HG02588 (cell line): ENCODE results near the gene CHMP5.

Experiments
- ATAC-seq: cut with Tn5 transposase; IDR thresholded peaks from one replicate; pipeline ENCODE4 v1.9.1; 2021; ENCODE audit warnings: mild to moderate bottlenecking, moderate library complexity; ENCODE audit not compliant: unreplicated experiment

The CHMP5 gene

DNA sequence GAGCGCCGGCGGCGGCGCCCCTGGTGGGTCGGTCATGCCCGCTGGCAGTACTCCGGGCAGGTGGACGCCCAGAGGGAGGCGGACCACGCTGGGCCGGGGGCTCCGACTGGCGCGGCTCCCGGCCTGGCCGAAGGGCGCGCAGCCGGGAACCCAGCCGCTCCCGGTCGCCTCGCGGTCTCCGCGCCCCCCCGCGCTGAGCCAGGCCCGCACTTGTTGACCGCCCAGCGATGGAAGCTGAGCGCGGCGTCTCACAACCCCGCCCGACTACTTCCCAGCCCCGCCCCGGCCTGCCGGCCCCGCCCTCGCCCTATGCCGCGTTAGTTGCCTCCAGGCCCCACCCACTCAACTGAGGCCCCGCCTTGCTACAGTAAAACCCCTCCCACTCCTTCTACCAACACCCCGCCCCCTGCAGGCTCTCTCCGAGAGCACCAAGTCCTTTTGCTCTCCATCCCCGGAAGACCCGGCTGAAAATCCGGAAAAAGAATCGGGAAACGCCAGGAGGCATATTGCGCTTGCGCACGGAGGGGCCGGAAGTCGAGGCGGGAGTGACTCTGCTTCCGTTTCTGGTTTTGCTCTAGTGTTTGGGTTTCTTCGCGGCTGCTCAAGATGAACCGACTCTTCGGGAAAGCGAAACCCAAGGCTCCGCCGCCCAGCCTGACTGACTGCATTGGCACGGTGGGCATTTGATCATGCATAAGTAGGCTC lies at the start of gene CHMP5, which contains the start of gene BAG1:
Gene CHMP5, plus strand, starts transcription at position 577 of the 705 bp plus-strand sequence. Its CDS starts 30 bp downstream, at position 607.
Gene BAG1, minus strand, starts transcription at position 236 of the 705 bp plus-strand sequence.
- ATAC-seq: peak; percentile 81

DNA sequence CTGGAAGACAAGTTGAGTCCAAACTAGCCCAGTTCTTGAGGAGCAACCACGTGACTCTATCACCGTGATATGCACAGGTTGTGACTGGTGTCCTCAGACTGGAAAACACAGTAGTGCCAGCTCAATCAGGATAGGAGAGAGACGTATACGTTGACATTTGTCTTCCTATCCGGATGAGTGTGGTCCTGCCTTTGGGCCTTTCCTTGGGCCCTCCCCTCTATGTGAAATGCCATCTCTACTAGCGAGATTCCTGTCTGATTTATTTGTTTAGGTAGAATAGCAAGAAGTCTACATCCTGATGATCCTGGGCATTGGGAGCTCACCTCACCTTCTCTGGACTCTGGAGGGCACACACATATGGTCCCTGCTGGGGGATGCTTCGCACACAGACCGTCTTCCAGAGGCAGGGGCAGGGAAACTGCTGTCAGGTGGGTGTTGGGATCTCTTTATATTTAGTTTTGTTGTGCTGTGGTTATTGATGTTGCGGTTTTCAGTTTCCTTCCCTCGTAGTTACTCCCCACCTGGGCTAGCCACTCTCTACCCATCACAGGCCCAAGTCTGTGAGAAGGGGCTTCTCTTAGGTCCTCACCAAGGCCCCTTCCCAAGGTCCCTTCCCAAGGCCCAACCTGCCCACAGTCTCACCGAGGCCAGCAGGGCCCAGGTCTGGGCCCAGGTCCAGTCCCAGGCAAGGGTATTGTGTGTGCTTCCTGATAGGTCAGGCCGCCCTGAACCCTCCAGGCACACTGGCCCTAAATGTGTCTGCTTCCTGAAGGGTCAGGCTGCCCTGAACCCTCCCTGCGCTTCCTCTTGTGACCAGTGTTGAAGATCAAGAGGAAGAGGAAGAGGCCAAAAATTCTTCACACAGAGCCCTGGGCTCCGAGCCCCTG lies 43.9 kb upstream of the CHMP5 start:
- no peak for ATAC-seq

DNA sequence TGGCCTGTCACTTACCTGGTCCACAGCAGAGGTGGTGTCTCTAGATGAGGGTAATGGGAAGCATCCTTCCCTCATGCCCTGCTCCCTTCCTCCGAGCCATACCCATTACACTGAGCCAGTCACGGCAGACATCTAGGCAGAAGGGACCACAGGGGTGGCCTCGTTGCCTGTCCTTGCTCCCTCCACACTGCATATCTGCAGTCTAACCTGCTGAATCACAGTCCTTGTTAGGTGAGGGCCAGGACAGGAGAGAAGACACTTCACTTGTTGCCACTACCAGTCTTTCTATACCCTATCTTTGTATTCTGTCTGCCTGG lies 43.3 kb upstream of the CHMP5 start:
- no peak for ATAC-seq

DNA sequence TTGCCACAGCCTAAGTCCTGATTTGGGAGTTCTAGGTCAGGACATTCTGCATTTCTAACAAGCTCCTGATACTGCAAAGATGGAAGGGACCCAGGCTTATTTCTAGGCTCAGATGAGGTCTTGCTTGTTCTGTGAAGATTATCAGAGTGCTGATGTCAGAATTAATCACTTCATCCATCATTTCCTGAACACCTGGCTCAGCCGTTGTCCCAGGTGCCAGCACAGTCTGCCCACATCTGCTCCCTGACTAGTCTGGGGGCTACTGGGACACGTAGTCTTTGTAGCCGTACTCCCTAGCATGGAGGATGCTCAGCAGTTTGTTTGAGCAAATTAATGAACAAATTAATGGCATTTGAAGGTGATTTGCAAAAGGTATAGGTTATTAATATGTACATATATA lies 42.8 kb upstream of the CHMP5 start:
- ATAC-seq: no peak

DNA sequence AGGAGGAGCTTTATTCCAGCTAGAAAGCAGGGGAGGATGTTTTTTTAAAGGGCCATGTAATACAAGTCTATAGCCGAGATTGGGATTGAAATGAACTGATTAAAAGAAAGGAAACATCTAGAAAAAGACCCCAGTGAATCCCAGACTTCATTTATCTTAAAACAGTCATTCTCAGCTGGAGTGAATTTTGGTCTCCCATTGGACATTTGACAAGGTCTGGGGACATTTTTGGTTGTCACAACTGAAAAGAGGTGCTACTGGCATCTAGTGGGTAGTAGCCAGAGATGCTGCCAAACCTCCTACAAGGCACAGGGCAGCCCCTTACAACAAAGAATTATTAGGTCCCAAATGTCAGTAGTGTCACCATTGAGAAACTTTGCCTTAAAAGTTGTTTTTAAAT lies 41.2 kb upstream of the CHMP5 start:
- ATAC-seq: no peak

DNA sequence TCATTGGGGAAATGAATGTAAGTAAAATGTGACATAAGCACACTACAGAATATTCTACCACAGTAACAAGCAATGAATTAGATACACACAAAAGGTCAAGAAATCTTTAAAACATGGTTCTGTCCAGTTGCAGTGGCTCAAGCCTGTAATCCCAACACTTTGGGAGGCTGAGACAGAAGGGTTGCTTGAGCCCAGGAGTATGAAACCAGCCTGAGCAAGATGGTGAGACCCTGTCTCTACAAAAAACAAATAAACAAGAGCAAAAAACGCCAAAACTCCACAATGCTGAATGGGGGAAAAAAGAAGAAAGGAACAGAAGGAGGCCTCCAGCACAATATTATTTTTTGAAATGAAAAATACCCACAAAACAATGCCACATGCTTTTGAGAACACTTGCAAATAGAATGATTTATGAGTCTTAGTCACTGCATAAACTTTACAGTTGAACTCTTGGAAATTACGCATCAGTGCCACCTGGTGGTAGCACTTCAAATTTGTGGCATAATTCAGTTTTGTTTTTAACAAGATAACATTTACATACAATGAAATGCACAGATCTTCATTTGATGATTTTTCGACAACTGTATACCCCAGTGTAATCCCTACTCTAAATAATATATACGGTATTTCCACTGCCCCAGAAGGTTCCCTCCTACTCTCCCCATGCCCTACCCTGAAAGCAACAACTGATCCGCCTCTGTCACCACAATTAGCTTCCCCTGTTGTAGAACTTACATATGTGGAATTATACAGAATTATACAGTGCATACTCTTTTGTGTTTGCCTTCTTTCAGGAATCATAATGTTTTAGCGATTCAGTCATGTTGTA lies 39.3 kb upstream of the CHMP5 start:
- ATAC-seq: no peak

DNA sequence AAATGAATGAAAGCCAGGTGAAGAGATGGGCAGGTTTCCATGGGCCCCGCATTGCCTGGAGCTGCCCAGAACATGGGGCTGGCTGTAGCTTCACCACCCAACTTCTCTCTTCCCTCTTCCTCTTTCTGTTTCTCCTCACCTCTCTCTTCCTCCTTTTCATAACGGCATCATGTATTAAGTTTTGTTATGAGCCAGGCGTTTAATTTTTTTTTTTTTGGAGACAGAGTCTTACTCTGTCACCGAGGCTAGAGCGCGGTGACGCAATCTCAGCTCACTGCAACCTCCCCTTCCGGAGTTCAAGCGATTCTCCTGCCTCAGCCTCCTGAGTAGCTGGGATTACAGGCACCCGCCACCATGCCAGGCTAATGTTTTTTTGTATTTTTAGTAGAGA lies 37.8 kb upstream of the CHMP5 start:
- no peak for ATAC-seq

DNA sequence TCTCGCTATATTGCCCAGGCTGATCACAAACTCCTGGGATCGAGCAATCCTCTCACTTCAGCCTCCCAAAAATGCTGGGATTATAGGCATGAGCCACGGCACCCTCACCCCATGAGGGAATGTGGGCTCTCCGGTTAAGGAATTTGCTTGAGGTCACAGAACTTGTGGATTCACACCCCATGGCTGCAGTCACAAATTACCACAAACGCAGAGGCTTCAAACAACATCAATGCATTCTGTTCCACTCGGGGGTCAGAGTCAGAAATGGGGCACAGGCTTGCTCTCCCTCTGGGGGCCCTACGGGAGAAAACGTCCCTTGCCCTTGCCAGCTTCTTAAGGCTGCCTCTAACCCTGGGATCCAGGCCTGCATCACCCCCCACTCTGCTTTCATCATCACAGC lies 37.1 kb upstream of the CHMP5 start:
- no peak for ATAC-seq

DNA sequence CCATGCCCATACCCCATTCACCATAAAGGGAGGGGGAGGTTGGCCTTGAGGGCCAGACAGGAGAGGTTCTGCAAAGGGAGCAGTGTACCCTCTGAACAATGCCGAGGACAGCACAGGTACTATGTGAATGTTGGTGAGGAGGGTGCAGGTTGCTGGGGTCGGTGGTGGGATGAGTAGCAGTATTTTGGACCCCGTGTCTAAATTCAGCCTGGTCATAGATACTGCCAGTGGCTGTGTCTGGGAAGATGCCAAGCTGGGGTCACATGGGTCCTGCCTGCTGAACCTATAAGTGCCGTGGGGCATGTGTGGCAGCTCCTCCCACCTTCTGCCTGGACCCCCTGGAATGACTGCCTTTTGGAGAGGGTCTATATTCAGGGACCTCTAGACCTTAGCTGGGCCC lies 36.2 kb upstream of the CHMP5 start:
- ATAC-seq: no peak

DNA sequence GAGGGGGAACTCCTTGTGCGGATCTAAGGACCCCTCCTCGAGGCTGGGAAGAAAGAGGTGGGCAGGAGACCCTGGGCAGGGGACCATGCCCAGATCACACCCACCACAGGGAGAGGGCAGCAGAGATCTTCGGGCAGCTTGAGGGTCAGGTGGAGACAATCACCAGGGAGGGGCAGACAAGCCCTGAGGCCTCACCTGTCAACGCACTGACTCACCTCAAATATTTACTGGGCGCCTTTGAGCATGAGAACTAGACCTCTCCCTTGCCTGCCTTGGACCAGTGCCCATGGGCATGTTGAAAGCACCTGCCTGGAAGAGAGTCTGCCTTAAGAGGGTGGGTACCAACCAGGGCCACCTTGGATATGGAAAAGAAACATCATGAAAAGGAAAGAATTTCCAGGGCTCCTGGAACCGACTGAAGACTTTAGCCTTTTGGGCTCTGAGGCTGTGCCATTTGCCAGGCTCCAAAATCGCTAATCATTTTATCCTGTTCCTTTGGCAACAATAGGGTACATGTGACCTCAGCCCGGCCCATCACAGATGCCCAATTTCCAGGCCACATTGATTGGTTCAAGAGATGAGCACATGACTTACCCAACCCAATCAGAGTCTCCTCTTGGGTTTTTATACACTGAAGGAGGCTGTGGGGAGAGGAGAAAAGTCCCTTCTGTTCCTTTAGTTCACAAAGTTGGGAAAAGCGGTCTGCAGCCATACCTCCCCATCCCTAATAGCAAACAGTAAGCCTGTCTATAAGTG lies 35.3 kb upstream of the CHMP5 start:
- ATAC-seq: no peak

DNA sequence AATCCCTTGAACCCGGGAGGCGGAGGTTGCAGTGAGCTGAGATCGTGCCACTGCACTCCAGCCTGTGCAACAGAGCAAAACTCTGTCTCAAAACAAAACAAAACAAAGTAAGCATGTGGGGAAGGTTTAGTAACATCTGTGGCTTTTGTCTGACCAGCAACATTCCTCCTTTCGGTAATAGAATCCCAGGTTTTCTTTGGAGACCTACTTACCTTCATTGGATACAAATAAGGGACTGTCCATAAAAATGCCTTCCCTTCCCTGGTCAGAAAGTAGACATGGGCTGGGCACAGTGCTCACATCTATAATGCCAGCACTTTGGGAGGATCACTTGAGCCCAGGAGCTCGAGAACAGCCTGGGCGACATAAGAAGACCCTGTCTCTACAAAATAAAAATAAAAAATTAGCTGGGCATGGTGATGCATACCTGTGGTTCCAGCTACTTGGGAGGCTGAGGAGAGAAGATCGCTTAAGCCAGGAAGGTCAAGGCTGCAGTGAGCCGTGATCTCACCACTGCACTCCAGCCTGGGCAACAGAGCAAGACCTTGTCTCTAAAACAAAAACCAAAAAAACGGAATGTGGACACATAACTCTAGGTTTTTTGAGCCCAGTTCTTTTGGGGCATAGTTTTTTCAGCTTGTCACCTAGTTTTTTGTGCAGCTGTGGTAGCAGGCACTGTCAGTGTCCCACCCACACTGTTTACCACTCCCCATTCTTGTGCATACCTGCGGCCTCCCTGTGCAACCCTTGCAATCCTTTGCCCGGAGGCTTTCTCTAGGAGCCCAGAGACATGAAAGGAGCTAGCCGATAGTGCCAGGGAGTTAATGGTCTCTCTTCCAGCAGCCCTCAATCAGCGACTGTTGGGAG lies 33.9 kb upstream of the CHMP5 start:
- ATAC-seq: no peak

DNA sequence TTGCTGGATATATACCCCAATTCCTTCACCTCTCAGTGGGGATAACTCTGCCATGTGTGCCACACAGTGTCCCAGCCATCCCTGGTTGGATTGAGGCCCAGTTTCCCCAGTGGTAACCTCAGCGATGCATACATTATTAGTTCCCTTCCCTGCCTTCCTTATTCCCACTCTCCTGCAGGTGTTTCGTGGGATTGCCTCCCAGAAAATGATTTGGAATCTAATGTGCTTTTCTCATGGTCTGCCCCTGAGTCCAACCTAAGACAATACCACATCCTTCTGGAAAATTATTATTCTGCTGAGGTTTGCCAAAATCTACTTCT lies 33.3 kb upstream of the CHMP5 start:
- ATAC-seq: no peak

DNA sequence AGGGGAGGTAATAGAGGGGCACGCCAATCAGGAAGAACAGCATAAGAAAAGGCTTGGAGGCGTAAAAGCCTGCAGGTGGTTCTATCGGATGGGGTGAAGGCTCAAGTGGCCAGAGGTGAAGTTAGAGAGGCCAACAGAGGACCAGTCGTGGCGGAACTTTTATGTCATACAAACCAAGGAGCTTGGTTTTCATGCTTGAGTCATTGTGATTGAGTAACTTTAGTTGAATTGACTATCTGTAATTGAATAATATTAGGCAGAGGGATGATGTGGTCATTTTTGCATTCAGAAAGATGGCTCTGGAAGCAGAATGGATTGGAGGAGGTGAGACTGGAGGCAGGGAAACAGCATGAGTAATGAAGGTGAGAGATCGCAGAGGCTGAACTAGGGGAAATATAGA lies 32.0 kb upstream of the CHMP5 start:
- ATAC-seq: no peak

DNA sequence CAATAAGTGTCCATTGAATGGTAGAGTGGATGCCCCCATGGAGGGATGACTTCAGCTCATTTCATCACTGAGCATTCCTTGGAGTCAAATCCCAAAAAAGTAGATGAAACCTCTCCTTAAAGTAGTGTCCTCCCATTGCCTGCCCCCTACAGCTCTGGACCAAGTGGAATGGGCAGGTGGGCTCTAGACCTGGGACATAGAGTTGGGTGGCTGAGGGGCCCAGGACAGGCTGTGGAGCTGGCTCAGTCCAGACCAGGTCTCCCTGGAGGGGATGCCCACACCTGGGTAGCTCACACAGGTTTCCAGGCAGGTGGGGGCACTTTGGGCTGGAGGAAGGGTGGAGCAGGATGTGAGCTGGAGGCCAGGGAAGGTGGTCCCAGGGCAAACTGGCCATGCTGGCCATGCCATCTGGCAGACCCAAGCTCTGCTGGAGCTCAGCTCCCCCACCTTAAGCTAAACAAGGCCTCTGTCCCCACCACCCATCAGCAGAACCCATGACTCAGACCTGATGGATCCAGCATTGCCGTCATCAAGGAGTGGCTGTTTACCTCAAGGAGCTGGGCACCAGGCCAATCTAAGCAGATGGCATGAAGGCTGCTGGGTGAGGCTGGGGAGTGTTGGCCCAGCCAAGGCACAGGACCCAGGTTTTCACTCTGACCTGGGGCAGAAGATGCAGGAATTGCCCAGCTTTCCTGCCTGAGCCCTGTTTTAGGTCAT lies 31.1 kb upstream of the CHMP5 start:
- no peak for ATAC-seq

DNA sequence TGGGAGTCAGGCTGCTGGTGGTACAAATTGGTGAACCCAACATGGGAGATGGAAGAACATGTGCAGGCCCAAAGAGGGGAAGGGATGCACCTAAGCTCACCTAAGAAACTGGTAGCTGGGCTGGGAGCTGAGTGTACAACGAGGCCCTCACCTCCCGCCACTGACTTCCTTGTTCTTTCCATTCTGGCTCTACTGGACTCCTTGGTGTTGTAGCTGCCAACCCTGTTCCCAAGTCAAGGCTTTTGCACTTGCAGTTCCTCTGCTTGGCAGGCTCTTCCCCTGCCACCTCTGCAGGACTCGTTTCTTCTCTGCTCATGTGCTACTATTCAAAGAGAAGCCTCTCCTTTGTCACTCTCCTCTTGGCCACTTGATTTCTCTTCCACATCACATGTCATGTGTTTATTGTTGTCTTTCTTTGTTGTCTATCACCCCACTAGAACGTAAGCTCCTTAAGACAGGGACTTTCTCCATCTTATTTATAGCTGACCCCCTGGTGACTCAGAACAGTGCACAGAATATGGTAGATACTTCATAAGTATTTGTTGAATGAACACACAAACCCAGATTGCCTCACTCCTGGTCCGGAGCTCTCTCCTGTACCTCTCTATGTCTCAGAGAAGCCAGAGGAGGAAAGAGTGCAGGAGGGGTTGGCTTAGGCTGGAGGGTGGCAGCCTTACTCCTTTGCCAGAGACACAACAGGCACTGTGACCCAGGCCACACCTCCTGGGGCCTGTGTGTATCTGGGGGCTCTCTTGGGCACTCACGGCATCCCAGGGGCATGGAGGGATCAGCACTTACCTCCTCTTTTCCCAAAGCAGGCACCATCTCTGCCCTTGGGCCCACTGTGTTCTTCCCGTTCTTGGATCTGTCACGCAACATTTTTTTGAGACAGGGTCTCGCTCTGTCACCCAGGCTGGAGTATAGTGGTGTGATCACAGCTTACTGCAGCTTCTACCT lies 30.1 kb upstream of the CHMP5 start:
- no peak for ATAC-seq

DNA sequence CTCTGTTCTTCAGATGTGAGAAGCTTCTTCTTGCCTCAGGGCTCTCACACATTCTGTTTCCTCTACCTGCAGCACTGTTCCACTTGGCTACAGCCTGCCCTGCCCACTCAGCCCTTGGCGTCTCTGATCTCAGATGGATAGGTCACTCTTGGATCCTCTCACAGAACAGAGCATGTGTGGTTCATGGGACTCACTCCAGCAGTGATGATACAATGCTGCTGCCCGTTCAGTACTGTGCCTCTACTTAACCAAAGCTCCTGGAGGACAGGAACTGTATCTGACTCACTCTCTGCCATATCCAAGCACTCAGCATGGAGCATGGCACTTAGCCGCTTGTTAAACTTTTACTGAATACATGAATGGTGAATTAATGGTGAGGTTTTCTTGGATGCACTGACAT lies 28.3 kb upstream of the CHMP5 start:
- no peak for ATAC-seq

DNA sequence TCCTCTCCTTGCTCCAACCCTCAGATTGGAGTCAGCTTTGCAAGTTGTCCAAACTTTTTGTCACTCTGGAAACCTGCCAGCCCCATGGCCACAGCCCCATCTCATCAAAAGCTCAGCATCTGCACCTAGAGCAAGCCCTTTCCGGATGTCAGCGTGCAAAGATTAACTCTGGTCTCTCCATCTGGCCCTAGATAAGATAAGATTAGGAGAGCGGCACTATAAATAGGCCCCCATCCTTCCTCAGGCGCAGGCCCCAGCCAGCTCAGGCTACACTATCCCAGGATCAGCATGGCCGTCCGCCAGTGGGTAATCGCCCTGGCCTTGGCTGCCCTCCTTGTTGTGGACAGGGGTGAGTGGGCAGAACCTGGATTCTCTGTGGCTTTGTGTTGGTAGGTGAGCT lies 24.9 kb upstream of the CHMP5 start, which contains the start of gene SPINK4:
Gene SPINK4, plus strand, starts transcription at position 247 of the 400 bp plus-strand sequence. Its CDS starts 42 bp downstream, at position 289.
- ATAC-seq: no peak

DNA sequence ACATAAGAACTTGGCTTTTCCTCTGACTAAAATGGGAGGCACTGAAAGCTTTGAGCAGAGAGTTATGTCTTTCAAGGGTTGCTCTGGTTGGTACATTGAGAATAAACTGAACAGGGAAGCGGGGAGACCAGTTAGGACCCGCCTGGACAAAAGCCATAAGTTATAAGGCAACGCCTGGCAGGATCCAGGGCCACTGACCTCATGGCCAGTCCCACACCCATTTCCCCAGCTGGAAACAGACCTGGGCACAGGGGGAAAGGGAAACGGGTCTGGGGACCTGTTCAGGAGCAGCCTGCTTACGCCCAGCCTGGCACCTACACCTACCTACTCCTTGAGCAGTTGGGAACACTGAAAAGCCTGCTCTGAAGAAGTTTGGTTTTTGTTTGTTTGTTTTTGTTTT lies 23.6 kb upstream of the CHMP5 start:
- ATAC-seq: no peak
